Memory B cell (primary cell): Measurements from ENCODE around the gene ZNF79.

Experiments used
- ATAC-seq: fragments of 150-1000 bp; cut with Tn5 transposase; 2 replicates; pipeline ENCODE4 v1.10.0; 2021; ENCODE audit warnings: low read depth, mild to moderate bottlenecking, moderate library complexity
- DNase-seq, 2 donors: peaks; one replicate each; pipeline ENCODE4 v3.0.0; 2022; ENCODE audit warnings: low spot score in 2 of 2
- H3K27ac Mint-ChIP-seq: one replicate; pipeline ENCODE4 v1.8.0; 2022; ENCODE audit warnings: mild to moderate bottlenecking, moderate library complexity, mixed read lengths
- H3K27me3 Mint-ChIP-seq: one replicate; pipeline ENCODE4 v1.8.0; 2022; ENCODE audit warnings: mixed read lengths
- H3K36me3 Mint-ChIP-seq: one replicate; pipeline ENCODE4 v1.8.0; 2022; ENCODE audit warnings: mild to moderate bottlenecking, mixed read lengths
- H3K4me1 Mint-ChIP-seq: one replicate; pipeline ENCODE4 v1.8.0; 2022; ENCODE audit warnings: mixed read lengths
- H3K4me3 Mint-ChIP-seq: one replicate; pipeline ENCODE4 v1.8.0; 2022; ENCODE audit warnings: mild to moderate bottlenecking, moderate library complexity, mixed read lengths
- H3K9me3 Mint-ChIP-seq: one replicate; pipeline ENCODE4 v1.8.0; 2022; ENCODE audit warnings: mixed read lengths

The ZNF79 gene

GRCh38 chr9:127405344-127406125, 18.6 kb upstream of the ZNF79 start:
- ATAC-seq (no peak), DNase-seq (no peak)
- H3K36me3 Mint-ChIP-seq, result peaks cover 4% of the 10 kb centered on the region
- H3K4me3 Mint-ChIP-seq, result no peak overlapping the region
- H3K9me3 Mint-ChIP-seq, result no peaks in the 10 kb centered on the region
- no peaks in the 10 kb centered on the region for H3K27me3 Mint-ChIP-seq
- no peaks in the 10 kb centered on the region for H3K4me1 Mint-ChIP-seq
- no peak overlapping the region for H3K27ac Mint-ChIP-seq

- H3K27me3 Mint-ChIP-seq, result no peaks in the 10 kb centered on the region
- H3K4me3 Mint-ChIP-seq, result no peak overlapping the region
- H3K27ac Mint-ChIP-seq, result no peak overlapping the region
- H3K36me3 Mint-ChIP-seq, result peaks cover 3% of the 10 kb centered on the region
- H3K4me1 Mint-ChIP-seq, result peaks cover 7% of the 10 kb centered on the region
- ATAC-seq, result no peak
- no peaks in the 10 kb centered on the region for H3K9me3 Mint-ChIP-seq
- DNase-seq, result no peak
Observed at GRCh38 chr9:127406799-127407491, 17.2 kb upstream of the ZNF79 start.

- Mint-ChIP-seq H3K36me3 (peaks cover 2% of the 10 kb centered on the region), H3K9me3 (no peaks in the 10 kb centered on the region), H3K4me3 (no peak overlapping the region), H3K4me1 (peaks cover 7% of the 10 kb centered on the region), H3K27me3 (no peaks in the 10 kb centered on the region), H3K27ac (no peak overlapping the region)
- ATAC-seq (no peak), DNase-seq (no peak)
Observed at GRCh38 chr9:127407492-127407843, 16.7 kb upstream of the ZNF79 start.

- peaks cover 7% of the 10 kb centered on the region for H3K4me1 Mint-ChIP-seq
- H3K27me3 Mint-ChIP-seq, result no peaks in the 10 kb centered on the region
- H3K4me3 Mint-ChIP-seq, result no peak overlapping the region
- H3K27ac Mint-ChIP-seq, result no peak overlapping the region
- H3K9me3 Mint-ChIP-seq, result no peaks in the 10 kb centered on the region
- DNase-seq, result no peak
- peak; percentile 45 for ATAC-seq
- peaks cover 2% of the 10 kb centered on the region for H3K36me3 Mint-ChIP-seq
Observed at GRCh38 chr9:127411122-127411521, 13.1 kb upstream of the ZNF79 start.

GRCh38 chr9:127415141-127415540, 9.0 kb upstream of the ZNF79 start:
- Mint-ChIP-seq H3K4me3 (no peak overlapping the region), H3K4me1 (peaks cover 9% of the 10 kb centered on the region), H3K27ac (no peak overlapping the region), H3K36me3 (peaks cover 2% of the 10 kb centered on the region), H3K9me3 (no peaks in the 10 kb centered on the region), H3K27me3 (no peaks in the 10 kb centered on the region)
- DNase-seq (no peak), ATAC-seq (no peak)

GRCh38 chr9:127415657-127416056, 8.5 kb upstream of the ZNF79 start:
- H3K27ac Mint-ChIP-seq, result no peak overlapping the region
- no peak for ATAC-seq
- H3K9me3 Mint-ChIP-seq, result no peaks in the 10 kb centered on the region
- no peak for DNase-seq
- no peaks in the 10 kb centered on the region for H3K27me3 Mint-ChIP-seq
- peaks cover 2% of the 10 kb centered on the region for H3K36me3 Mint-ChIP-seq
- peaks cover 9% of the 10 kb centered on the region for H3K4me1 Mint-ChIP-seq
- no peak overlapping the region for H3K4me3 Mint-ChIP-seq

- ATAC-seq, result no peak
- Mint-ChIP-seq H3K27ac (no peak overlapping the region), H3K36me3 (peaks cover 2% of the 10 kb centered on the region), H3K9me3 (no peaks in the 10 kb centered on the region), H3K27me3 (no peaks in the 10 kb centered on the region), H3K4me1 (peaks cover 5% of the 10 kb centered on the region), H3K4me3 (no peak overlapping the region)
- DNase-seq, result no peak
Observed at GRCh38 chr9:127417131-127418036, 6.8 kb upstream of the ZNF79 start.

GRCh38 chr9:127418037-127418471, 6.1 kb upstream of the ZNF79 start:
- DNase-seq, result no peak
- ATAC-seq, result peak; percentile 50
- no peak overlapping the region for H3K4me3 Mint-ChIP-seq
- no peaks in the 10 kb centered on the region for H3K9me3 Mint-ChIP-seq
- no peaks in the 10 kb centered on the region for H3K27me3 Mint-ChIP-seq
- peaks cover 2% of the 10 kb centered on the region for H3K36me3 Mint-ChIP-seq
- peaks cover 11% of the 10 kb centered on the region for H3K4me1 Mint-ChIP-seq
- no peak overlapping the region for H3K27ac Mint-ChIP-seq

GRCh38 chr9:127419348-127419747, 4.8 kb upstream of the ZNF79 start:
- no peak for ATAC-seq
- Mint-ChIP-seq H3K27me3 (no peaks in the 10 kb centered on the region), H3K4me1 (peaks cover 16% of the 10 kb centered on the region), H3K4me3 (no peak overlapping the region), H3K9me3 (no peaks in the 10 kb centered on the region), H3K36me3 (peaks cover 2% of the 10 kb centered on the region), H3K27ac (no peak overlapping the region)
- no peak for DNase-seq

- Mint-ChIP-seq H3K4me1 (peaks cover 24% of the 10 kb centered on the region), H3K4me3 (no peak overlapping the region), H3K9me3 (no peaks in the 10 kb centered on the region), H3K27me3 (no peaks in the 10 kb centered on the region), H3K36me3 (no peaks in the 10 kb centered on the region), H3K27ac (no peak overlapping the region)
- DNase-seq (no peak), ATAC-seq (no peak)
Observed at GRCh38 chr9:127421057-127421456, 3.1 kb upstream of the ZNF79 start.

GRCh38 chr9:127422133-127422782, 1.9 kb upstream of the ZNF79 start:
- Mint-ChIP-seq H3K27me3 (no peaks in the 10 kb centered on the region), H3K36me3 (peaks cover 6% of the 10 kb centered on the region), H3K9me3 (no peaks in the 10 kb centered on the region), H3K27ac (no peak overlapping the region), H3K4me1 (peaks cover 30% of the 10 kb centered on the region), H3K4me3 (no peak overlapping the region)
- DNase-seq (no peak), ATAC-seq (no peak)

GRCh38 chr9:127422787-127423186, 1.4 kb upstream of the ZNF79 start:
- Mint-ChIP-seq H3K27ac (no peak overlapping the region), H3K4me1 (peaks cover 30% of the 10 kb centered on the region), H3K4me3 (peak overlapping the region; percentile 98), H3K36me3 (peaks cover 6% of the 10 kb centered on the region), H3K27me3 (no peaks in the 10 kb centered on the region), H3K9me3 (no peaks in the 10 kb centered on the region)
- DNase-seq (no peak), ATAC-seq (no peak)

- Mint-ChIP-seq H3K36me3 (peaks cover 8% of the 10 kb centered on the region), H3K4me3 (peak overlapping the region; percentile 98), H3K27me3 (no peaks in the 10 kb centered on the region), H3K27ac (peak overlapping the region; percentile 96), H3K4me1 (peaks cover 30% of the 10 kb centered on the region), H3K9me3 (no peaks in the 10 kb centered on the region)
- ATAC-seq, result no peak
- no peak for DNase-seq
Observed at GRCh38 chr9:127423476-127423933, 677 bp upstream of the ZNF79 start.
